Measurements from ENCODE around the gene CLIP3.

DNA sequence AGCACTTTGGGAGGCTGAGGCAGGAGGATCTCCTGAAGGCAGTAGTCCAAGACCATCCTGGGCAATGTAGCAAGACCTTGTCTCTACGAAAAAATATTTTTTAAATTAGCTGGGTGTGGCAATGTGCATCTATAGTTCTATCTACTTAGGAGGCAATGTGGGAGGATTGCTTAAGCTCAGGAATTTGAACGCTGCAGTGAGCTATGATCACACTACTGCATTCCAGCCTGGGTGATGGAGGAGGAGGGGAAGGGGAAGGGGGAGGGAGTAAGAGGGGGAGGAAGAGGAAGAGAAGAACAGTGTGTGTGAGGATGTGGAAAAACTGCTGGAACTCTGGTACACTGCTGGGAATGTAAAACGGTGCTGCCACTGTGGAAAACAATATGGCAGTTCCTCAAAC is 9.2 kb upstream of the CLIP3 start:
- TF ChIP-seq EZH2 (IDR thresholded peaks at IDR 0.05; ENCODE audit: borderline replicate concordance, insufficient read depth, low read depth, low read length, poor library complexity, severe bottlenecking) = no peak
- TF ChIP-seq, protein P1, sequence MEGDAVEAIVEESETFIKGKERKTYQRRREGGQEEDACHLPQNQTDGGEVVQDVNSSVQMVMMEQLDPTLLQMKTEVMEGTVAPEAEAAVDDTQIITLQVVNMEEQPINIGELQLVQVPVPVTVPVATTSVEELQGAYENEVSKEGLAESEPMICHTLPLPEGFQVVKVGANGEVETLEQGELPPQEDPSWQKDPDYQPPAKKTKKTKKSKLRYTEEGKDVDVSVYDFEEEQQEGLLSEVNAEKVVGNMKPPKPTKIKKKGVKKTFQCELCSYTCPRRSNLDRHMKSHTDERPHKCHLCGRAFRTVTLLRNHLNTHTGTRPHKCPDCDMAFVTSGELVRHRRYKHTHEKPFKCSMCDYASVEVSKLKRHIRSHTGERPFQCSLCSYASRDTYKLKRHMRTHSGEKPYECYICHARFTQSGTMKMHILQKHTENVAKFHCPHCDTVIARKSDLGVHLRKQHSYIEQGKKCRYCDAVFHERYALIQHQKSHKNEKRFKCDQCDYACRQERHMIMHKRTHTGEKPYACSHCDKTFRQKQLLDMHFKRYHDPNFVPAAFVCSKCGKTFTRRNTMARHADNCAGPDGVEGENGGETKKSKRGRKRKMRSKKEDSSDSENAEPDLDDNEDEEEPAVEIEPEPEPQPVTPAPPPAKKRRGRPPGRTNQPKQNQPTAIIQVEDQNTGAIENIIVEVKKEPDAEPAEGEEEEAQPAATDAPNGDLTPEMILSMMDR (IDR thresholded peaks at IDR 0.05) = no peak

Measured in B cell (primary cell).